GM23338 (cell line): ENCODE results near the gene SLC12A6. TPM values are rescaled to one million over a fixed set of nuclear protein-coding genes. Genes with fewer than 3 reads are reported as not detected.

Experiments used
- ATAC-seq: fragments of 200-7000 bp; cut with Tn5 transposase; 3 replicates; pipeline ENCODE4 v1.9.1; 2020
- DNase-seq: peaks from one replicate; pipeline ENCODE4 v3.0.0-alpha.2; 2015; ENCODE audit warnings: low spot score
- H2AFZ ChIP-seq: fragments of 200-600 bp; sonication (generic); 2 replicates; pipeline ENCODE4 v1.8.0; 2016; ENCODE audit warnings: antibody characterized with exemption, mild to moderate bottlenecking, moderate library complexity
- H3F3A ChIP-seq: fragments of 200-600 bp; sonication (generic); replicated peaks from 2 replicates; pipeline ENCODE4 v1.8.0; 2017; ENCODE audit warnings: antibody characterized with exemption, mixed run types, low read depth
- H3K27ac ChIP-seq: fragments of 200-600 bp; sonication (generic); 2 replicates; pipeline ENCODE4 v1.6.1; 2016; ENCODE audit warnings: low read depth
- H3K27me3 ChIP-seq: fragments of 200-600 bp; sonication (generic); 2 replicates; pipeline ENCODE4 v1.8.0; 2016; ENCODE audit warnings: mild to moderate bottlenecking, mixed run types, moderate library complexity; ENCODE audit not compliant: insufficient read depth
- H3K36me3 ChIP-seq: fragments of 200-600 bp; sonication (generic); 2 replicates; pipeline ENCODE4 v1.8.0; 2016; ENCODE audit warnings: mild to moderate bottlenecking; ENCODE audit not compliant: insufficient read depth
- H3K4me1 ChIP-seq: fragments of 200-600 bp; sonication (generic); 2 replicates; pipeline ENCODE4 v1.8.0; 2016; ENCODE audit warnings: mild to moderate bottlenecking, moderate library complexity; ENCODE audit not compliant: insufficient read depth
- H3K4me2 ChIP-seq: fragments of 200-600 bp; sonication (generic); 2 replicates; pipeline ENCODE4 v1.7.1; 2017; ENCODE audit warnings: mixed run types
- H3K4me3 ChIP-seq: fragments of 200-600 bp; sonication (generic); 2 replicates; pipeline ENCODE4 v1.6.1; 2016; ENCODE audit warnings: mixed run types
- H3K79me2 ChIP-seq: fragments of 200-600 bp; sonication (generic); replicated peaks from 2 replicates; pipeline ENCODE4 v1.8.0; 2017; ENCODE audit warnings: mild to moderate bottlenecking; ENCODE audit not compliant: insufficient read depth
- H3K9me2 ChIP-seq: fragments of 200-600 bp; sonication (generic); 2 replicates; pipeline ENCODE4 v1.8.0; 2017; ENCODE audit not compliant: insufficient read depth
- H4K20me1 ChIP-seq: fragments of 200-600 bp; sonication (generic); replicated peaks from 2 replicates; pipeline ENCODE4 v1.8.0; 2017; ENCODE audit warnings: mild to moderate bottlenecking; ENCODE audit not compliant: insufficient read depth
- H3K27ac Mint-ChIP-seq: 2 replicates; pipeline ENCODE4 v1.8.0; 2020; ENCODE audit warnings: inconsistent platforms, mild to moderate bottlenecking, moderate library complexity, mixed read lengths
- H3K27me3 Mint-ChIP-seq: 3 replicates; pipeline ENCODE4 v1.8.0; 2022; ENCODE audit warnings: low read depth, mild to moderate bottlenecking, moderate library complexity, mixed read lengths, inconsistent platforms; ENCODE audit not compliant: insufficient read depth, poor library complexity
- H3K36me3 Mint-ChIP-seq: 3 replicates; pipeline ENCODE4 v1.8.0; 2021; ENCODE audit warnings: low read depth, mild to moderate bottlenecking, inconsistent platforms, moderate library complexity, mixed read lengths
- H3K4me1 Mint-ChIP-seq: 3 replicates; pipeline ENCODE4 v1.8.0; 2020; ENCODE audit warnings: mild to moderate bottlenecking, inconsistent platforms, mixed read lengths
- H3K4me3 Mint-ChIP-seq: 3 replicates; pipeline ENCODE4 v1.8.0; 2021; ENCODE audit warnings: moderate library complexity, mild to moderate bottlenecking, inconsistent platforms, mixed read lengths
- H3K9me3 Mint-ChIP-seq: 3 replicates; pipeline ENCODE4 v1.8.0; 2020; ENCODE audit warnings: moderate library complexity, mild to moderate bottlenecking, inconsistent platforms, mixed read lengths
- CREB1 ChIP-seq: fragments of 250-450 bp; sonication (Bioruptor Pico); IDR thresholded peaks from 2 replicates; pipeline ENCODE4 v1.5.0; 2020; ENCODE audit warnings: low read depth, mild to moderate bottlenecking, moderate library complexity
- EZH2 ChIP-seq: fragments of 200-600 bp; sonication (generic); IDR thresholded peaks from one replicate; pipeline ENCODE4 v1.8.0; 2017; ENCODE audit warnings: antibody characterized with exemption, mild to moderate bottlenecking, low read depth; ENCODE audit not compliant: unreplicated experiment
- EZH2phosphoT487 ChIP-seq: fragments of 200-600 bp; sonication (generic); IDR thresholded peaks from one replicate; pipeline ENCODE4 v1.8.1; 2018; ENCODE audit warnings: antibody characterized with exemption; ENCODE audit not compliant: unreplicated experiment
- JUNB ChIP-seq: IDR thresholded peaks from one replicate; pipeline ENCODE4 v1.6.1; 2016; ENCODE audit warnings: antibody characterized with exemption; ENCODE audit not compliant: unreplicated experiment
- NANOG ChIP-seq: IDR thresholded peaks from 2 replicates; pipeline ENCODE4 v1.6.1; 2016; ENCODE audit warnings: antibody characterized with exemption, borderline replicate concordance
- POLR2AphosphoS5 ChIP-seq: IDR thresholded peaks from 2 replicates; pipeline ENCODE4 v1.6.1; 2016; ENCODE audit warnings: antibody characterized with exemption, low read depth
- STAT1 ChIP-seq: IDR thresholded peaks from one replicate; pipeline ENCODE4 v1.6.1; 2016; ENCODE audit warnings: antibody characterized with exemption; ENCODE audit not compliant: unreplicated experiment
- ZNF114 ChIP-seq: fragments of 250-450 bp; sonication (Bioruptor Pico); IDR thresholded peaks from 2 replicates; pipeline ENCODE4 v1.5.0; 2020; ENCODE audit warnings: mild to moderate bottlenecking, moderate library complexity
- ZNF331 ChIP-seq: fragments of 250-450 bp; sonication (Bioruptor Pico); IDR thresholded peaks from 2 replicates; pipeline ENCODE4 v1.5.0; 2020; ENCODE audit warnings: low read depth, mild to moderate bottlenecking, moderate library complexity
- polyA plus RNA-seq: library from polyadenylated mRNA; unstranded; fragments of >200 nt; fragmentation: Nextera tagmentation; extraction: Ambion mirVana; gene quantifications from 2 replicates; pipeline ENCODE4 v1.2.1, GENCODE V29; 2016
- total RNA-seq: library from RNA; depleted of rRNA; stranded (reverse); fragments of >200 nt; shearing (Covaris generic); gene quantifications from 2 replicates; pipeline ENCODE4 v1.2.3, GENCODE V29; 2014
- TF ChIP-seq, protein P1 (sequence below): IDR thresholded peaks from 2 replicates; pipeline ENCODE4 v1.6.1; 2016; ENCODE audit warnings: antibody characterized with exemption
- TF ChIP-seq, protein P2 (sequence below): fragments of 250-450 bp; sonication (Bioruptor Pico); IDR thresholded peaks from 2 replicates; pipeline ENCODE4 v1.5.0; 2020; ENCODE audit warnings: mild to moderate bottlenecking, moderate library complexity
- TF ChIP-seq, protein P3 (sequence below), 2 experiments: fragments of 200-600 bp in 1 of 2; sonication (generic) in 1 of 2; conservative IDR thresholded peaks; 2 replicates each; pipeline versions ENCODE4 v1.5.1 to v1.6.1; 2016 to 2017; ENCODE audit warnings: antibody characterized with exemption in 2 of 2, low read depth in 2 of 2, mild to moderate bottlenecking in 2 of 2, moderate library complexity in 1 of 2
- TF ChIP-seq, protein P4 (sequence below): IDR thresholded peaks from one replicate; pipeline ENCODE4 v1.6.1; 2018; ENCODE audit warnings: antibody characterized with exemption; ENCODE audit not compliant: unreplicated experiment

The SLC12A6 gene
- total and polyA plus RNA-seq, 2 experiments from 2014 or later: 2.4 to 14.1 TPM

- ATAC-seq (no peak), DNase-seq (peak; percentile 11)
- Mint-ChIP-seq H3K4me1 (peaks cover 6% of the 10 kb centered on the region; the same call in 2 of the 3 replicates), H3K36me3 (peaks cover 3% of the 10 kb centered on the region; the same call in 2 of the 3 replicates), H3K27me3 (peaks cover 1% of the 10 kb centered on the region), H3K27ac (no peak overlapping the region), H3K9me3 (peaks cover 4% of the 10 kb centered on the region; the same call in 1 of the 3 replicates), H3K4me3 (no peak overlapping the region)
- H3K9me2 ChIP-seq: no peaks in the 10 kb centered on the region
- no peaks in the 10 kb centered on the region for H4K20me1 ChIP-seq
- H3K4me1 ChIP-seq: no peaks in the 10 kb centered on the region
- H3K36me3 ChIP-seq: no peaks in the 10 kb centered on the region
- H3K27me3 ChIP-seq: no peaks in the 10 kb centered on the region
- TF ChIP-seq, protein P1, sequence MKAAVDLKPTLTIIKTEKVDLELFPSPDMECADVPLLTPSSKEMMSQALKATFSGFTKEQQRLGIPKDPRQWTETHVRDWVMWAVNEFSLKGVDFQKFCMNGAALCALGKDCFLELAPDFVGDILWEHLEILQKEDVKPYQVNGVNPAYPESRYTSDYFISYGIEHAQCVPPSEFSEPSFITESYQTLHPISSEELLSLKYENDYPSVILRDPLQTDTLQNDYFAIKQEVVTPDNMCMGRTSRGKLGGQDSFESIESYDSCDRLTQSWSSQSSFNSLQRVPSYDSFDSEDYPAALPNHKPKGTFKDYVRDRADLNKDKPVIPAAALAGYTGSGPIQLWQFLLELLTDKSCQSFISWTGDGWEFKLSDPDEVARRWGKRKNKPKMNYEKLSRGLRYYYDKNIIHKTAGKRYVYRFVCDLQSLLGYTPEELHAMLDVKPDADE: no peak
- TF ChIP-seq STAT1 (no peak), JUNB (no peak), ZNF114 (CRISPR knock-in tag) (no peak), POLR2AphosphoS5 (no peak), EZH2phosphoT487 (no peak), CREB1 (CRISPR knock-in tag) (no peak), ZNF331 (CRISPR knock-in tag) (no peak), NANOG (no peak), EZH2 (no peak)
- TF ChIP-seq, protein P2, sequence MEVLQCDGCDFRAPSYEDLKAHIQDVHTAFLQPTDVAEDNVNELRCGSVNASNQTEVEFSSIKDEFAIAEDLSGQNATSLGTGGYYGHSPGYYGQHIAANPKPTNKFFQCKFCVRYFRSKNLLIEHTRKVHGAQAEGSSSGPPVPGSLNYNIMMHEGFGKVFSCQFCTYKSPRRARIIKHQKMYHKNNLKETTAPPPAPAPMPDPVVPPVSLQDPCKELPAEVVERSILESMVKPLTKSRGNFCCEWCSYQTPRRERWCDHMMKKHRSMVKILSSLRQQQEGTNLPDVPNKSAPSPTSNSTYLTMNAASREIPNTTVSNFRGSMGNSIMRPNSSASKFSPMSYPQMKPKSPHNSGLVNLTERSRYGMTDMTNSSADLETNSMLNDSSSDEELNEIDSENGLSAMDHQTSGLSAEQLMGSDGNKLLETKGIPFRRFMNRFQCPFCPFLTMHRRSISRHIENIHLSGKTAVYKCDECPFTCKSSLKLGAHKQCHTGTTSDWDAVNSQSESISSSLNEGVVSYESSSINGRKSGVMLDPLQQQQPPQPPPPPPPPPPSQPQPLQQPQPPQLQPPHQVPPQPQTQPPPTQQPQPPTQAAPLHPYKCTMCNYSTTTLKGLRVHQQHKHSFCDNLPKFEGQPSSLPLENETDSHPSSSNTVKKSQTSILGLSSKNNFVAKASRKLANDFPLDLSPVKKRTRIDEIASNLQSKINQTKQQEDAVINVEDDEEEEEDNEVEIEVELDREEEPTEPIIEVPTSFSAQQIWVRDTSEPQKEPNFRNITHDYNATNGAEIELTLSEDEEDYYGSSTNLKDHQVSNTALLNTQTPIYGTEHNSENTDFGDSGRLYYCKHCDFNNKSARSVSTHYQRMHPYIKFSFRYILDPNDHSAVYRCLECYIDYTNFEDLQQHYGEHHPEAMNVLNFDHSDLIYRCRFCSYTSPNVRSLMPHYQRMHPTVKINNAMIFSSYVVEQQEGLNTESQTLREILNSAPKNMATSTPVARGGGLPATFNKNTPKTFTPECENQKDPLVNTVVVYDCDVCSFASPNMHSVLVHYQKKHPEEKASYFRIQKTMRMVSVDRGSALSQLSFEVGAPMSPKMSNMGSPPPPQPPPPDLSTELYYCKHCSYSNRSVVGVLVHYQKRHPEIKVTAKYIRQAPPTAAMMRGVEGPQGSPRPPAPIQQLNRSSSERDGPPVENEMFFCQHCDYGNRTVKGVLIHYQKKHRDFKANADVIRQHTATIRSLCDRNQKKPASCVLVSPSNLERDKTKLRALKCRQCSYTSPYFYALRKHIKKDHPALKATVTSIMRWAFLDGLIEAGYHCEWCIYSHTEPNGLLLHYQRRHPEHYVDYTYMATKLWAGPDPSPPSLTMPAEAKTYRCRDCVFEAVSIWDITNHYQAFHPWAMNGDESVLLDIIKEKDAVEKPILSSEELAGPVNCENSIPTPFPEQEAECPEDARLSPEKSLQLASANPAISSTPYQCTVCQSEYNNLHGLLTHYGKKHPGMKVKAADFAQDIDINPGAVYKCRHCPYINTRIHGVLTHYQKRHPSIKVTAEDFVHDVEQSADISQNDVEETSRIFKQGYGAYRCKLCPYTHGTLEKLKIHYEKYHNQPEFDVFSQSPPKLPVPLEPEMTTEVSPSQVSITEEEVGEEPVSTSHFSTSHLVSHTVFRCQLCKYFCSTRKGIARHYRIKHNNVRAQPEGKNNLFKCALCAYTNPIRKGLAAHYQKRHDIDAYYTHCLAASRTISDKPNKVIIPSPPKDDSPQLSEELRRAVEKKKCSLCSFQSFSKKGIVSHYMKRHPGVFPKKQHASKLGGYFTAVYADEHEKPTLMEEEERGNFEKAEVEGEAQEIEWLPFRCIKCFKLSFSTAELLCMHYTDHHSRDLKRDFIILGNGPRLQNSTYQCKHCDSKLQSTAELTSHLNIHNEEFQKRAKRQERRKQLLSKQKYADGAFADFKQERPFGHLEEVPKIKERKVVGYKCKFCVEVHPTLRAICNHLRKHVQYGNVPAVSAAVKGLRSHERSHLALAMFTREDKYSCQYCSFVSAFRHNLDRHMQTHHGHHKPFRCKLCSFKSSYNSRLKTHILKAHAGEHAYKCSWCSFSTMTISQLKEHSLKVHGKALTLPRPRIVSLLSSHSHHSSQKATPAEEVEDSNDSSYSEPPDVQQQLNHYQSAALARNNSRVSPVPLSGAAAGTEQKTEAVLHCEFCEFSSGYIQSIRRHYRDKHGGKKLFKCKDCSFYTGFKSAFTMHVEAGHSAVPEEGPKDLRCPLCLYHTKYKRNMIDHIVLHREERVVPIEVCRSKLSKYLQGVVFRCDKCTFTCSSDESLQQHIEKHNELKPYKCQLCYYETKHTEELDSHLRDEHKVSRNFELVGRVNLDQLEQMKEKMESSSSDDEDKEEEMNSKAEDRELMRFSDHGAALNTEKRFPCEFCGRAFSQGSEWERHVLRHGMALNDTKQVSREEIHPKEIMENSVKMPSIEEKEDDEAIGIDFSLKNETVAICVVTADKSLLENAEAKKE (CRISPR knock-in tag): no peak
- TF ChIP-seq, protein P3, sequence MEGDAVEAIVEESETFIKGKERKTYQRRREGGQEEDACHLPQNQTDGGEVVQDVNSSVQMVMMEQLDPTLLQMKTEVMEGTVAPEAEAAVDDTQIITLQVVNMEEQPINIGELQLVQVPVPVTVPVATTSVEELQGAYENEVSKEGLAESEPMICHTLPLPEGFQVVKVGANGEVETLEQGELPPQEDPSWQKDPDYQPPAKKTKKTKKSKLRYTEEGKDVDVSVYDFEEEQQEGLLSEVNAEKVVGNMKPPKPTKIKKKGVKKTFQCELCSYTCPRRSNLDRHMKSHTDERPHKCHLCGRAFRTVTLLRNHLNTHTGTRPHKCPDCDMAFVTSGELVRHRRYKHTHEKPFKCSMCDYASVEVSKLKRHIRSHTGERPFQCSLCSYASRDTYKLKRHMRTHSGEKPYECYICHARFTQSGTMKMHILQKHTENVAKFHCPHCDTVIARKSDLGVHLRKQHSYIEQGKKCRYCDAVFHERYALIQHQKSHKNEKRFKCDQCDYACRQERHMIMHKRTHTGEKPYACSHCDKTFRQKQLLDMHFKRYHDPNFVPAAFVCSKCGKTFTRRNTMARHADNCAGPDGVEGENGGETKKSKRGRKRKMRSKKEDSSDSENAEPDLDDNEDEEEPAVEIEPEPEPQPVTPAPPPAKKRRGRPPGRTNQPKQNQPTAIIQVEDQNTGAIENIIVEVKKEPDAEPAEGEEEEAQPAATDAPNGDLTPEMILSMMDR (conservative IDR thresholded peaks at IDR 0.05; ENCODE audit: low read depth in 2 of 2): no peak
- TF ChIP-seq, protein P4, sequence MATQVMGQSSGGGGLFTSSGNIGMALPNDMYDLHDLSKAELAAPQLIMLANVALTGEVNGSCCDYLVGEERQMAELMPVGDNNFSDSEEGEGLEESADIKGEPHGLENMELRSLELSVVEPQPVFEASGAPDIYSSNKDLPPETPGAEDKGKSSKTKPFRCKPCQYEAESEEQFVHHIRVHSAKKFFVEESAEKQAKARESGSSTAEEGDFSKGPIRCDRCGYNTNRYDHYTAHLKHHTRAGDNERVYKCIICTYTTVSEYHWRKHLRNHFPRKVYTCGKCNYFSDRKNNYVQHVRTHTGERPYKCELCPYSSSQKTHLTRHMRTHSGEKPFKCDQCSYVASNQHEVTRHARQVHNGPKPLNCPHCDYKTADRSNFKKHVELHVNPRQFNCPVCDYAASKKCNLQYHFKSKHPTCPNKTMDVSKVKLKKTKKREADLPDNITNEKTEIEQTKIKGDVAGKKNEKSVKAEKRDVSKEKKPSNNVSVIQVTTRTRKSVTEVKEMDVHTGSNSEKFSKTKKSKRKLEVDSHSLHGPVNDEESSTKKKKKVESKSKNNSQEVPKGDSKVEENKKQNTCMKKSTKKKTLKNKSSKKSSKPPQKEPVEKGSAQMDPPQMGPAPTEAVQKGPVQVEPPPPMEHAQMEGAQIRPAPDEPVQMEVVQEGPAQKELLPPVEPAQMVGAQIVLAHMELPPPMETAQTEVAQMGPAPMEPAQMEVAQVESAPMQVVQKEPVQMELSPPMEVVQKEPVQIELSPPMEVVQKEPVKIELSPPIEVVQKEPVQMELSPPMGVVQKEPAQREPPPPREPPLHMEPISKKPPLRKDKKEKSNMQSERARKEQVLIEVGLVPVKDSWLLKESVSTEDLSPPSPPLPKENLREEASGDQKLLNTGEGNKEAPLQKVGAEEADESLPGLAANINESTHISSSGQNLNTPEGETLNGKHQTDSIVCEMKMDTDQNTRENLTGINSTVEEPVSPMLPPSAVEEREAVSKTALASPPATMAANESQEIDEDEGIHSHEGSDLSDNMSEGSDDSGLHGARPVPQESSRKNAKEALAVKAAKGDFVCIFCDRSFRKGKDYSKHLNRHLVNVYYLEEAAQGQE: no peak
- H3K4me3 ChIP-seq: no peak overlapping the region
- no peak overlapping the region for H3K27ac ChIP-seq
- no peak overlapping the region for H3K4me2 ChIP-seq
- no peaks in the 10 kb centered on the region for H3F3A ChIP-seq
- no peaks in the 10 kb centered on the region for H3K79me2 ChIP-seq
- no peak overlapping the region for H2AFZ ChIP-seq
These were observed 14.4 kb downstream of the SLC12A6 start for GRCh38 chr15:34323217-34323616.
